Measurements from ENCODE around the gene CNTF. TPM values are rescaled to one million over a fixed set of nuclear protein-coding genes. Genes with fewer than 3 reads are reported as not detected.
A peak's percentile ranks its signal among the peaks of the same experiment; 100 is the strongest.

Gene CNTF
- total RNA-seq, 4 donors from 2014 or later, result 1.2 to 2.4 (median 1.6) TPM

DNA sequence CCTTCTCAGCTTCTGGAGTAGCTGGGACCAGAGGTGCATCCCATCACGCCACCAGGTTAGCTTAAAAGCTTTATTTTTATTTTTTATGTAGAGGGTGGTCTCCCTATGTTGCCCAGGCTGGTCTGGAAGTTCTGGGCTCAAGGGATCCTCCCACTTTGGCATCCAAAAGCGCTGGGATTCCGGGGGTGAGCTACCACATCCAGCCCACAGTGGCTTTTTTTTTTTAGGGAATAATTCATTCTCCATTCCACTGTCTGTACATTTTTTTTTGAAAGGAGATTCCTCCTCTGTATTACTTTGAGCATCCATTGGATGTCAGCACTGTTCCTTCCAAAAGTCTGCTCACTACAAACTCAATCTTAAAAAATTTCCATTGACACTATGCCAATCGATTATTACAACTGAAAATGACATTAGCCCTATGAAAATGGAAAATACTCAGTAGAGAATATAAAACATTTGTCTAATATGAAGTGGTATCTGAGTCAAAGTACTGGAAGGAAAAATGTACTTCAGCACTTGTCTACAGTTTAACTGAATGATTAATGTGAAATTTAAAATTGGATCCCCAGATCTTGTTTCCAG is 45.5 kb upstream of the CNTF start:
- H3K27ac ChIP-seq, result peak overlapping the region; percentile 96 to 100 (median 99)
- TF ChIP-seq POLR2AphosphoS5 (IDR thresholded peaks at IDR 0.05) (no peak), POLR2A (IDR thresholded peaks at IDR 0.05) (no peak)
- TF ChIP-seq, protein P1, sequence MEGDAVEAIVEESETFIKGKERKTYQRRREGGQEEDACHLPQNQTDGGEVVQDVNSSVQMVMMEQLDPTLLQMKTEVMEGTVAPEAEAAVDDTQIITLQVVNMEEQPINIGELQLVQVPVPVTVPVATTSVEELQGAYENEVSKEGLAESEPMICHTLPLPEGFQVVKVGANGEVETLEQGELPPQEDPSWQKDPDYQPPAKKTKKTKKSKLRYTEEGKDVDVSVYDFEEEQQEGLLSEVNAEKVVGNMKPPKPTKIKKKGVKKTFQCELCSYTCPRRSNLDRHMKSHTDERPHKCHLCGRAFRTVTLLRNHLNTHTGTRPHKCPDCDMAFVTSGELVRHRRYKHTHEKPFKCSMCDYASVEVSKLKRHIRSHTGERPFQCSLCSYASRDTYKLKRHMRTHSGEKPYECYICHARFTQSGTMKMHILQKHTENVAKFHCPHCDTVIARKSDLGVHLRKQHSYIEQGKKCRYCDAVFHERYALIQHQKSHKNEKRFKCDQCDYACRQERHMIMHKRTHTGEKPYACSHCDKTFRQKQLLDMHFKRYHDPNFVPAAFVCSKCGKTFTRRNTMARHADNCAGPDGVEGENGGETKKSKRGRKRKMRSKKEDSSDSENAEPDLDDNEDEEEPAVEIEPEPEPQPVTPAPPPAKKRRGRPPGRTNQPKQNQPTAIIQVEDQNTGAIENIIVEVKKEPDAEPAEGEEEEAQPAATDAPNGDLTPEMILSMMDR (IDR thresholded peaks at IDR 0.05), result peak; percentile 5 to 44 (median 34)
- peaks cover 10 to 71% (median 13%) of the 10 kb centered on the region in 3 donors for H3K4me1 ChIP-seq
- peak overlapping the region; percentile 78 to 84 for H3K4me3 ChIP-seq
- no peaks in the 10 kb centered on the region for H3K27me3 ChIP-seq
- H3K36me3 ChIP-seq, result no peaks in the 10 kb centered on the region
- 22 to 31% methylated on average over 4 of the region's 4 CpGs for WGBS, 2 donors (ENCODE audit: low coverage in 1 of 2)
- no peaks in the 10 kb centered on the region for H3K9me3 ChIP-seq
- ATAC-seq, result no peak

DNA sequence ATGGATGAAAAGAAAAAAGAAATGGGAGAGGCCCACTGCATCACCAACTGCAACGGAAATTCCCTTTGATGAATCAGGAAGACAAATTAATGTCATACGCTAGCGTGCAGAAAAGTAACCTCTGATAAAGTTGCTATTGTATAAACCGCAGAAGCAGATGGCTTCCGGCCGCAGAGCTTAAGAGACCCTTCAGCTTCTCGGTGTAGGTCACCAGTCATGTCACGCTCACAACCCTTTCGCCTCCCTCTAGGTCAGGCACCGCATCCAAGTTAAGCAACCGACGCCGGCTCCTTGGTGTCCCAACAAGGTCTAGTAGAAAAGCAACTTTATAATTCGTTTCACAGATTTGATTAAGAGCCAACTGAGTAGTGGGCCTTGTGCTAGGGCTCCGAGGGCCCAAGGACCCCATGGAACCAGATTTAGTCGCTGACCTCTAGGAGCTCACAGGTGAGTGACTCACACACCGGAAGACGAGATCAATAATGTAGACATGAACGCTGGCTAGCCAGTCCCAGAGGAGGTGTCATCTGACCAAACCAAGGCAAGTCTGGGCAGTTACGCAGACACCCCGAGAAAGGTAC is 44.8 kb upstream of the CNTF start:
- TF ChIP-seq, protein P1 (IDR thresholded peaks at IDR 0.05), result no peak
- TF ChIP-seq POLR2A (IDR thresholded peaks at IDR 0.05), result peak; percentile 58 to 70
- no peaks in the 10 kb centered on the region for H3K9me3 ChIP-seq
- no peaks in the 10 kb centered on the region for H3K36me3 ChIP-seq
- no peaks in the 10 kb centered on the region for H3K27me3 ChIP-seq
- peak overlapping the region; percentile 96 to 100 (median 99) for H3K27ac ChIP-seq
- peaks cover 10 to 72% (median 13%) of the 10 kb centered on the region in 3 donors for H3K4me1 ChIP-seq
- H3K4me3 ChIP-seq, result peak overlapping the region; percentile 78 to 84
- 0% methylated on average over 9 to 13 of the region's 21 CpGs for WGBS, 2 donors (ENCODE audit: low coverage in 1 of 2)
- ATAC-seq, result peak; percentile 0

DNA sequence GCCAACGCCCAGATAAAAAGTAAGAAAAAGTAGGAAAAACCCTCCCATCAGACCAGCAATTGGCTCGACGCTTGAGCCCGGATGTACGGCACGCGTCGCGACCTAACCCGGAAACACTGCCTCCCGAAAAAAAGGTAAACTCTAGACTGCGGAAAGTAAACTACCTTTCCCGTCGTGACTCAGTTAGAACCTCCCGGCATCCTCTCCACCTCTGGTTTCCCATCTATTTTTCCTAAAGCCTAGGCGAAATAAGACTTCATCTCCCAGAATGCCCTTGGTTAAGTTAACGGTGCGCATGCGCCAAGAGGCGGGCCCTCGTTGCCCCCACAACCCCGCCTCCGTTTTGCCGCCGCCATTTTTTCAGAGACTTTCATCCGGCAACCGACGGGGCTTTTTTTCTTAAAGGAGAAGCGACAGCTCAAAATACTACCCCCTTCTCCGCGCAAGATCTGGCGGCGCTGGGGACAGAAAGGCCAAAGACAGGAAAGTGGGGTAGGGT is 44.3 kb upstream of the CNTF start:
- Histone ChIP-seq H3K36me3 (no peaks in the 10 kb centered on the region), H3K4me1 (peaks cover 10 to 72% (median 18%) of the 10 kb centered on the region in 3 donors), H3K4me3 (peak overlapping the region; percentile 78 to 84), H3K27ac (peak overlapping the region; percentile 96 to 100 (median 99)), H3K9me3 (no peaks in the 10 kb centered on the region), H3K27me3 (no peaks in the 10 kb centered on the region)
- ATAC-seq, result peak; percentile 82
- peak; percentile 87 for TF ChIP-seq POLR2AphosphoS5 (IDR thresholded peaks at IDR 0.05)
- TF ChIP-seq POLR2A (IDR thresholded peaks at IDR 0.05), result no peak
- WGBS, 2 donors (ENCODE audit: low coverage in 1 of 2), result 0 to 1% methylated on average over 7 to 16 of the region's 33 CpGs

DNA sequence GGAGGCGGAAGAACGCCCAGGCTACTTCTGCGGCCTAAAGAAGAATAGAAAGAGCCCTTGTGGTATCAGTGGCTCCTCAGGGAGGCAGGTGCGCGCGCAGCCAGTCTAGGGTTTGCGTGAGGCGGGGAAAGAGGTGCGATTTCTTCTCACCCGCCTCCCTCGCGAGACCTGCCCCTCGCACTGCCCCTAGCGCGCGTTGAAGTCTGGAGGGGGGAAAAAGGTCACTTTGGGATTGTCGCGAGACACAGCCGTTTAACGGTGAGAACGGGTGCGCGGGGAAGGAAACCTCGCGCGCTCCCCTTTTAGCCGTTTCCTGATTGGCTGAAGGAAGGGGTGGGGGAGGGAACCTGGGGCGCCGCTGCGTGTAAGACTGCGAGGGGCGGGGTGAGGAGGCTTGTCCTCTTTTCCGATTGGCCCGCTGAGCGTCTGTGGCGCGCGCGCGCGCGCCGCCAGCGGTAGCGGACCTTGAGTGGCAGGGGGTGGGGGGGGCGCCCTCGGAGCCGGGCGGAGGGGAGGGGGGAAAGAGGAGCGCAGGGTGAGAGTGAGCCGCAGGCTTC is 43.8 kb upstream of the CNTF start, which contains the start of gene ZFP91:
ZFP91 (plus strand) TSS at position 429 of the 557 bp plus-strand sequence. CDS start 219 bp downstream, outside the sequence.
- peaks cover 10 to 72% (median 18%) of the 10 kb centered on the region in 3 donors for H3K4me1 ChIP-seq
- peak within 1 kb of the TSS; percentile 96 to 100 (median 99) for H3K27ac ChIP-seq
- no peaks in the 10 kb centered on the region for H3K9me3 ChIP-seq
- H3K4me3 ChIP-seq, result peak within 1 kb of the TSS; percentile 78 to 84
- H3K36me3 ChIP-seq, result no peaks in the 10 kb centered on the region
- no peaks in the 10 kb centered on the region for H3K27me3 ChIP-seq
- TF ChIP-seq POLR2A (IDR thresholded peaks at IDR 0.05) (peak; percentile 57 to 67), POLR2AphosphoS5 (IDR thresholded peaks at IDR 0.05) (peak; percentile 56), EP300 (IDR thresholded peaks at IDR 0.05) (no peak)
- TF ChIP-seq, protein P1 (IDR thresholded peaks at IDR 0.05), result peak in 1 of 4 experiments; percentile 26
- peak; percentile 84 for ATAC-seq
- no CpG with 5 or more reads among the region's 51 CpGs for WGBS, 2 donors (ENCODE audit: low coverage in 1 of 2)

Data from gastroesophageal sphincter (tissue), 4 donors.